Activated CD8-positive, alpha-beta T cell treated with anti-CD3 and anti-CD28 coated beads, Interleukin-2, amount 10 ng/mL, durations not matched to agents 7 days and 5 days (primary cell): Measurements from ENCODE around the gene KPNB1. TPM values are rescaled to one million over a fixed set of nuclear protein-coding genes. Genes with fewer than 3 reads are reported as not detected.
A peak's percentile ranks its signal among the peaks of the same experiment; 100 is the strongest.

ENCODE experiments used
- ATAC-seq: fragments of 150-1000 bp; cut with Tn5 transposase; one replicate; pipeline ENCODE4 v1.10.0; 2021; ENCODE audit warnings: moderate library complexity
- CTCF ChIA-PET: fragments of 350-600 bp; sonication (Branson Sonifier 250); formaldehyde crosslinking; loops from one replicate; lab custom pipeline; 2021; ENCODE audit warnings: antibody characterized with exemption; lab: Charles Lee
- POLR2A ChIA-PET: fragments of 350-600 bp; sonication (Branson Sonifier 250); formaldehyde crosslinking; loops from one replicate; lab custom pipeline; 2021; ENCODE audit warnings: antibody characterized with exemption; lab: Charles Lee
- DNase-seq: peaks from one replicate; pipeline ENCODE4 v3.0.0-alpha.2; 2020
- H3K27ac Mint-ChIP-seq: one replicate; pipeline ENCODE4 v1.8.0; 2021; ENCODE audit warnings: mild to moderate bottlenecking, mixed read lengths
- H3K27me3 Mint-ChIP-seq: one replicate; pipeline ENCODE4 v1.8.0; 2021; ENCODE audit warnings: low read depth, mixed read lengths
- H3K36me3 Mint-ChIP-seq: one replicate; pipeline ENCODE4 v1.8.0; 2021; ENCODE audit warnings: low read depth, mixed read lengths
- H3K4me1 Mint-ChIP-seq: one replicate; pipeline ENCODE4 v1.8.0; 2021; ENCODE audit warnings: low read depth, mixed read lengths
- H3K4me3 Mint-ChIP-seq: one replicate; pipeline ENCODE4 v1.8.0; 2021; ENCODE audit warnings: mild to moderate bottlenecking, mixed read lengths
- H3K9me3 Mint-ChIP-seq: one replicate; pipeline ENCODE4 v1.8.0; 2022; ENCODE audit warnings: mixed read lengths; ENCODE audit not compliant: insufficient read depth
- total RNA-seq, 2 experiments: library from RNA; stranded (reverse); gene quantifications; one replicate each; pipeline ENCODE4 v1.2.3, GENCODE V29; 2021

The KPNB1 gene
- total RNA-seq, 2 experiments from 2014 or later, result 413 to 427 TPM

DNA sequence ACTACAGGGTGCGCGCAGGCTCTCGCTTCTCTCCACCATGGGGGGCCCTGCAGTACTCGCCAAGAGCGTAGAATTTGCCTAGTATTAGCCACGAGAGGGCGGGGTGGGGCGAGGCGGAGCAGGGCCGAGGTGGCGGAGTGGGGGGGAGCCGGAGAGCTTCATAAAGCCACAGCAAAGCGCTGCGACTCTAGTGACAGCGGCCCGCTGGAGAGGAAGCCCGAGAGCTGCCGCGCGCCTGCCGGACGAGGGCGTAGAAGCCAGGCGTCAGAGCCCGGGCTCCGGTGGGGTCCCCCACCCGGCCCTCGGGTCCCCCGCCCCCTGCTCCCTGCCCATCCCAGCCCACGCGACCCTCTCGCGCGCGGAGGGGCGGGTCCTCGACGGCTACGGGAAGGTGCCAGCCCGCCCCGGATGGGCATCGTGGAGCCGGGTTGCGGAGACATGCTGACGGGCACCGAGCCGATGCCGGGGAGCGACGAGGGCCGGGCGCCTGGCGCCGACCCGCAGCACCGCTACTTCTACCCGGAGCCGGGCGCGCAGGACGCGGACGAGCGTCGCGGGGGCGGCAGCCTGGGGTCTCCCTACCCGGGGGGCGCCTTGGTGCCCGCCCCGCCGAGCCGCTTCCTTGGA lies 83.4 kb downstream of the KPNB1 start, which contains the start of gene TBX21:
TBX21 (plus strand) TSS at position 190 of the 627 bp plus-strand sequence; CDS start at position 409, 219 bp downstream.
- ChIA-PET CTCF (interaction anchor here (0.8 to 24.5 kb wide), 13 partner anchors 9 to 237 kb away, joined by 3 to 474 read pairs (median 5); partner anchors contain the start of genes CDK5RAP3 and KPNB1), POLR2A (interaction anchor here (0.6 to 3.9 kb wide), 17 partner anchors 8 to 151 kb away, joined by 3 to 34 read pairs (median 4); partner anchors contain the start of gene KPNB1)
- no peaks in the 10 kb centered on the region for H3K27me3 Mint-ChIP-seq
- peak within 1 kb of the TSS; percentile 93 for H3K4me3 Mint-ChIP-seq
- DNase-seq (peak; percentile 97), ATAC-seq (peak; percentile 87)
- no peaks in the 10 kb centered on the region for H3K9me3 Mint-ChIP-seq
- H3K27ac Mint-ChIP-seq, result peak within 1 kb of the TSS; percentile 90
- peaks cover 12% of the 10 kb centered on the region for H3K36me3 Mint-ChIP-seq
- H3K4me1 Mint-ChIP-seq, result peaks cover 81% of the 10 kb centered on the region

- Mint-ChIP-seq H3K4me3 (peak overlapping the region; percentile 93), H3K36me3 (peaks cover 13% of the 10 kb centered on the region), H3K9me3 (no peaks in the 10 kb centered on the region), H3K4me1 (peaks cover 78% of the 10 kb centered on the region), H3K27me3 (no peaks in the 10 kb centered on the region), H3K27ac (peak overlapping the region; percentile 90)
- peak; percentile 46 for DNase-seq
- CTCF ChIA-PET, result interaction anchor here (0.8 to 24.5 kb wide), 11 partner anchors 8 to 237 kb away, joined by 3 to 474 read pairs (median 6); partner anchors contain the start of genes CDK5RAP3 and KPNB1
- peak; percentile 25 for ATAC-seq
- POLR2A ChIA-PET, result interaction anchor here (0.8 to 3.9 kb wide), 18 partner anchors 7 to 150 kb away, joined by 3 to 34 read pairs (median 6); partner anchors contain the start of gene KPNB1
Measured at GRCh38 chr17:47733674-47734410, 84.1 kb downstream of the KPNB1 start.

DNA sequence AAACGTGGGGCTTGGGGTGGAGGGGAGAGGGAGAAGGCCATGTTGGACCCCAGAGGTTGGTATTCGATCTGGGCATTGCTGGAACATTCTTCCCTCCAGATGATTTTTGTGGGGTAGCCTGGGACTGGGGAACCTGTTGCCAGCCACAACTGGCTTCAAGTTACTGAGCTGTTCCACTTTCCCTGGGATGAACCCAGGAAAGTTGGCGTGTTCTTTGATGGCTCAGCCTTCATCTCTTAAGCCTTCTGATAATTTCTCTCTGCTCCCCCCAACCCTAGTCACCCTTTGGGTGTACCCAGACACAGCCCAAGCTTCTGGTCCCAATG lies 85.4 kb downstream of the KPNB1 start:
- no peaks in the 10 kb centered on the region for H3K27me3 Mint-ChIP-seq
- POLR2A ChIA-PET, result interaction anchor here (0.6 to 2.2 kb wide), 14 partner anchors 10 to 573 kb away, joined by 3 to 8 read pairs (median 4); partner anchors contain the start of gene KPNB1

More for the DNA sequence above, 85.4 kb downstream of the KPNB1 start:
- peaks cover 17% of the 10 kb centered on the region for H3K36me3 Mint-ChIP-seq
- ATAC-seq, result no peak
- peak overlapping the region; percentile 90 for H3K27ac Mint-ChIP-seq
- H3K4me1 Mint-ChIP-seq, result peaks cover 72% of the 10 kb centered on the region
- CTCF ChIA-PET, result interaction anchor here (0.6 to 24.5 kb wide), 5 partner anchors 9 to 61 kb away, joined by 3 to 474 read pairs (median 4); no protein-coding TSS in a partner anchor
- H3K9me3 Mint-ChIP-seq, result no peaks in the 10 kb centered on the region
- peak overlapping the region; percentile 93 for H3K4me3 Mint-ChIP-seq
- DNase-seq, result no peak

Other genes with a start within 250 kb of the KPNB1 start
- 10 to 100 TPM; 83.8 to 92.2 TPM for gene NPEPPS, start 118.8 kb upstream of the KPNB1 start, total RNA-seq
- 1 to 10 TPM; 2.4 to 3.7 TPM for gene TBKBP1, start 44.2 kb downstream of the KPNB1 start, total RNA-seq
- 10 to 100 TPM; 27.4 to 27.5 TPM for gene TBX21, start 83.3 kb downstream of the KPNB1 start, total RNA-seq
- gene OSBPL7, start 171.9 kb downstream of the KPNB1 start, total RNA-seq, result 10 to 100 TPM; 33.0 to 33.6 TPM
- gene MRPL10, start 181.6 kb downstream of the KPNB1 start, total RNA-seq, result 10 to 100 TPM; 37.9 to 41.6 TPM
- under 1 TPM; 0.82 to 0.97 TPM for gene LRRC46, start 181.8 kb downstream of the KPNB1 start, total RNA-seq
- gene SCRN2, start 191.4 kb downstream of the KPNB1 start, total RNA-seq, result 10 to 100 TPM; 24.1 to 24.8 TPM
- gene SP6, start 201.2 kb downstream of the KPNB1 start, total RNA-seq, result under 1 TPM in 1 of 2 experiments, not detected in 1; 0.05 TPM
- gene SP2, start 246.3 kb downstream of the KPNB1 start, total RNA-seq, result 10 to 100 TPM; 23.7 to 24.5 TPM